Esophagus squamous epithelium (tissue), 4 donors: ENCODE results near the gene USP53.

Source experiments
- CTCF ChIP-seq, 6 experiments: fragments of 450-650 bp in 4 of 6; fragments of 200-600 bp in 2 of 6; sonication (generic) in 2 of 6; IDR thresholded peaks; one replicate each; pipeline ENCODE4 v1.5.1; 2016 to 2019; ENCODE audit warnings: antibody characterized with exemption in 6 of 6, mild to moderate bottlenecking in 4 of 6, moderate library complexity in 4 of 6
- POLR2A ChIP-seq, 4 donors: fragments of 450-650 bp; IDR thresholded peaks; one replicate each; pipeline ENCODE4 v1.6.1; 2017; ENCODE audit warnings: antibody characterized with exemption in 4 of 4, mild to moderate bottlenecking in 4 of 4, moderate library complexity in 3 of 4

GRCh38 chr4:119328695-119329094 lies 116.2 kb downstream of the USP53 start:
- TF ChIP-seq CTCF (IDR thresholded peaks at IDR 0.05) (no peak), POLR2A (IDR thresholded peaks at IDR 0.05) (no peak)
